ENCODE results near the gene NECTIN1.
"Not testable (repeated sequence)": the region's sequence is repeated elsewhere in the genome, so short reads cannot be mapped to it uniquely, and the experiment has no call there.

The NECTIN1 gene

DNA sequence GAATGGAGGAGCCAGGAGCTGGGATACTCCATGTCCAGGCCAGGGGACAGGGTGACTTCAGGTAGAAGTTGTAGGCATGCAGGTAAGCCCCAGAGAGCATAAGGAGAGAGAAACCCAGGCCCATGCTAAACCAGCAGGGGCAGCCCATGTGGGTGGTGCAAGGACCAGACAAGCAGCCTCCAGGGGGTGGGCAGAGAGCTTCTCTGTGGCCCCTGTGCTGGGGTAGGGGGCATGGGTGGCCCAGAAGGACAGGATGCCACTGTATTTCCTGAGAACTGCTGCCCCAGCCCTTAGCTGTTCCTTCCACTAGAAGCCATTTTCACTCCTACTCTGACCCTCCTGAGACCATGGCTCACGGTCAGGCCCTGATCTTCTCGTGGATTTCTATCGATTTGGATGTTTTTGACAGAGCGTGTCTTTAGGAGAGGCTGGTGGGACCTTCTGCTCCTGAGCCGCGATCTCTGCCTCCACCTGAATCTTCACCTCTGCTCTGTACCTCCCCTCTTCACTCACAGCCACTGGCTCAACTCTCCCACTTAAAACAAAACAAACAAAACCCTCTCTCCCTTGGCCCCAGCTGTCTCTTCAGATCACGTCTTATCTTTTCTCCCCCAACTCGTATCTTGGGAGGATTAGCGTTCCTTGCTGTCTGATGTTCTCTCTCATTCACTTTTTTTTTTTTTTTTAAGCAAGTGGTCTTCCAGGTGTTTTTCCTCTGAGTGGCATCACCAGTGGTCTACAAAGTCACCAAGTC lies 112.2 kb downstream of the NECTIN1 start:
- no peak for DNase-seq (ENCODE audit: low read depth in 2 of 2)

DNA sequence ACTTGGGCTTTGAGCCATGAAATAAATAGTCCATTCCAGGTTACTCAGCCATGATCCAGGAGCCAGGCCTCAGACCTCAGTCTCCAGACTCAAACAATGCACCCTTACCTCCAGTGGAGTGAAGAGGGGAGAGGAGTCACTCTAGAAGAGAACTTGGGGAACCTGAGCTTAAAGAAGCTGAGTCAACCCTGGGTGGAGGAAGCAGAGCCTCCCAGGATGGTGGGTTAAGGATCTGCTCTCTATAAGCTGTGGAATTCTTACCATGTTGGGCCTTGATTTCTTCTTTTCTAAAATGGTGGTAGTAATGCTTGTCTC lies 113.2 kb downstream of the NECTIN1 start:
- no peak for DNase-seq (ENCODE audit: low read depth in 2 of 2)

DNA sequence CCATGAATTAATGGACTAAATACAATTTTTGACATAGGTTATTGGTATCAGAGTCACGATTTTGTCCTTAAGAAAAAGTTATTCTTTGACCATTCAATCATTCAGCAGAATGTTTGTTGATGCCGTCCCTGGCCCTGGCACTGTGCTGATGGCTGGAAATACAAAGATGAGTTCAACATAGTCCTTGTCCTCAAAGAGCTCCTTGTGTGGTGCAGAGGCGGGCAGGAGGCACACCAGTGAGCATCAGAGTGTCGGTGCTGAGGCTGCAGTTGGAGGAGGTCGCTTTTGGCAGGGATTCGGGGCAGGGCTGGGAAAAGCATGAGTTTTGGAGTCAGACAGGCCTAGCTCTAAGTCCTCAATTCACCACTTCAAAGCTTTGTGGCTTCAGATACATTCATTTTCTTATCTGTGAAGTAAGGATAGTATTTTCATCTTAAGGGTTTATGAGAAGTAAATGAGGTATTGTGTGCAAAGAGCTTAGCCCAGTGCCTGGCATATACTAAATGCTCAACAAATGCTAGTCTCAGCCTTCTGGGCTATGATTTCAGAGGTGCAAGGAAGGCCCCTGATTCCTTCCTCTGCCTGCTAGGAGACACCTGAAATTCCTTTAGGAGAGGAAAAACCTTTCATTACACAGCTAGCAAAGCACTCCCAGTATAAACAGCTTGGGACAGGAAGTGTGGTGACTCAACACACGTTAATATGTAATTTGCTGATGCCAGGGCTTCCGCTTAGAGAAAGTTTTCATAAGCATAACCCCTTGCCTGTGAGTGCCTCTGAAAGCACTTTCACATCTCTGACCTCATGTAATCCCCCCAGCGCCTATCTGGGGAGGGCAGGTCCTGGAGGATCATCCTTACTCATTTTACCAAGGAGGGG lies 113.8 kb downstream of the NECTIN1 start:
- no peak for DNase-seq (ENCODE audit: low read depth in 2 of 2)

DNA sequence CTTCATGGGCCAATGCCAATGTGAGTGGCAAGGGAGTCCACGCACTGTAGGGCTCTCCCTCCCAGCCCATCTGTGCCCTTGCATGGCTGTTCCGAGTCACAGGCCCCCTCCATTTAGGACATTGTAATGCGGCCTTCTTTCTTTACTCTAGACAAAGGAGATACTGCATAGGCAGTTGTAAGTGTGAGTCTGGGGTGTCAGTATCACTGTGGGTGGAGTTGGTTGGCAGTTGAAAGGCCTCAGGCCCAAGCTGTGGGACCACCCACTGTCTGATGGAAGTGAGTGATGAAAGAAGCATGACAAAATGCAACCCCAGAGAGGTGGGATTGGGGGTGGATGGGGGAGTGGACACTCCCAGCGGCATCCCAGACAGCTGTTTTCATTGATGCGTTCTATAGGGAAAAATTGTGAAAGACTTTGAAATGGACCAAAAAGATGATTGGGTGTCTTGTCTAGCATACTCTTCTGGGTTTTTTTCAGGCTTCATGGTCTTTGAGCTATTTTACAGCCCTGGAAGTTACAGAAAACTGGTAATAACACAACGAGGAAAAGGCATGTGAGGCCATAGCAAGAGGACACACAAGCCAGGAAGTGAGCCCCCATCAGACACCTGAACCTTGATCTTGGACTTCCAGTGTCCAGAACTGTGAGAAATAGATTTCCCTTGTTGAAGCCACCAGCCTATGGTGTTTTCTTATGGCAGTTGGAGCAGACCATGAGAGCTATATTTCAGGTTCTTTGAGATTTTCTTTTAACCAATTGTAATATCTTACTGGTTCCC lies 114.6 kb downstream of the NECTIN1 start:
- no peak for DNase-seq (ENCODE audit: low read depth in 2 of 2)

DNA sequence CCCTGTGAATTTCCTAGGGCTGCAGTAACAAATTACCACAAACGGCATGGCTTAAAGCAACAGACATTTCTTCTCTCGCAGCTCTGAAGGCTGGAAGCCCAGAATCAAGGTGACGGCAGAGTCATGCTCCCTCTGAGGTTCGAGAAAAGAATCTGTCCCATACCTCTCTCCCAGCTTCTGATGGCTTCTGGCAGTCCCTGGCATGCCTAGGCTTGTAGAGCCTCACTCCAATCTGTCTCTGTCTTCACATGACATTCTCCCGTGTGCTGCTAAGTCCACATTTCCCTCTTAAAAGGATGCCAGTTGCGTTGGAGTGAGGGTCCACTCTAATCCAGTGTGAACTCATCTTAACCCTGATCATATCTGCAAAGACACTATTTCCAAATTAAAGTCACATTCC lies 116.2 kb downstream of the NECTIN1 start:
- no peak for DNase-seq (ENCODE audit: low read depth in 2 of 2)

DNA sequence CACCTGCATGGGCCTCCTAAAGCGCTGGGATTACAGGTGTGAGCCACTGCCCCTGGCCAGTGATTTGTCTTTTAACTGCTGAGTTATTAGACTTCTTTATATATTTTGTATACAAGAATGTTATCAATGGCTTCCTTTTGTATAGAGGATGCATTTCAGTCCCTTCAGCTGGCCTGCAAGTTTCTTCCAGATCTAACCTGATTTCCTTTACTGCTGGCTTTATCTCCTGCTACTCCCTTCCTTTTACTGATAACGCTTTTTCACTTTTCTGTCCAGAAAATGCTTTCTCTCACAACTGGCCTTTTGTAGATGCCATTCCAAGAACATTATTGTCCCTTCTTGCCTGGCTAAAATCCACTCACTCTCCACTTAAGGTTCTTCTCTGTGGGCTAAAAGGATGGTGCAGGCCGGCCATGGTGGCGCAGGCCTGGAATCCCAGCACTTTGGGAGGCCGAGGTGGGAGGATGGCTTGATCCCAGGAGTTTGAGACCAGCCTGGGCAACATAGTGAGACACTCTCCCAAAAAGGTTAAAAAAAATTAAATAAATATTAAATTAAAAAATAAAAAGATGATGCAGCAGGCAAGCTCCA lies 118.1 kb downstream of the NECTIN1 start:
- DNase-seq (ENCODE audit: low read depth in 2 of 2): no peak

DNA sequence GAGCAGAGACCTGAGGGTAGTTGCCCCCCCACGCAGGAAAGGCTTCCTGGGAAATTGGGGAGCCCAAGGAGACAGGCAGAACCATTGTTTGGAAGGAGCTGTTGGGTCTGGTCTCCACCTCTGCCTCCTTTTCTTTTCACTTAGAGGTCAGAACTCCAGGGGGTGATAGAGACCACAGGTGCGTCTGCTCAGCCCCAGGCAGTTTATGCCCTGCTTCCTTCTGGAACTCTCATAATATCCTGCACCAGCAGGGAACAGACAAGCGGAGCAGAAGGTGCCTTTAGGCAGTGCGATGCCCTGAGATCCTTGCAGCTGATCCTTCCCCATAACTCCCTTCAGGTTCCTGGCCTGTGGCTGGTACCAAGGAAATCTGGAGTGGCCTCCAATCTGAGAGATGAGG lies 120.2 kb downstream of the NECTIN1 start:
- DNase-seq (ENCODE audit: low read depth in 2 of 2): no peak

DNA sequence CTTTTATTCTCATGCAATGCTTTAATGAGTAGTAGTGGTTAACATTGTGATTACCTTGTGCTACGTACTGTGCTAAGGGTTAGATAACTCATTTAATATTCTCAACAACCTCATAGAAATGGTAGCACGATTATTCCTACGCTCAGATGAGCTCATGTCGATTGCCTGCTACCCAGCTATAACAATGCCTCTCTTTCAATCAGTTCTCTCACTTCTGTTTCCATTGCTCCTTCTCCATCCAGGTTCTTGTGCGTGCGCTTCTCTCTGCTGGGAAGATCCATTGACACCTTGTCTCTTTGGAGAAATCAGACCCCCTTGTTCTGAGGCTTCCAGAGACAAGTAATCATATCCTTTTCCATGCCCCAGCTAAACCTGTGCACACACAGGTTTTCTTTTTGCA lies 120.8 kb downstream of the NECTIN1 start:
- DNase-seq (ENCODE audit: low read depth in 2 of 2): no peak

DNA sequence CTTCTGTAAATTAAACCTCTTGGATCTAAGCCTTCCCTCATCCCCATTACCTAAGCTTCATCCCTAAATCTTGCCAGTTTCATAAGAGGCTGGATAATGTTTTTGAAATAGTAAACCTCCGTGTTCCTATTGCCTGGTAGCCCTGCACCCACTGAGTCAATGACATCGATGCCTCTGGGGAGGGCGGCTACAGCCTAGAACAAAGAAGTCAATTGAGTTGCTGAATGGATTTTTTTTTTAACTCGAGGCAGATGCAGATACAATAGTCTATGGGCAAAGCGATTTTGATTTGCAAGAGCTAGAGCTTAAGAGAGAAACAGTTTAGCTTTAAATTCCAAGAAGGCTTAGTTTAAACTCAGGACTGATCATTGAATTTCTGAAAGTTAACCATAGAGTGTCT lies 121.3 kb downstream of the NECTIN1 start:
- no peak for DNase-seq (ENCODE audit: low read depth in 2 of 2)

DNA sequence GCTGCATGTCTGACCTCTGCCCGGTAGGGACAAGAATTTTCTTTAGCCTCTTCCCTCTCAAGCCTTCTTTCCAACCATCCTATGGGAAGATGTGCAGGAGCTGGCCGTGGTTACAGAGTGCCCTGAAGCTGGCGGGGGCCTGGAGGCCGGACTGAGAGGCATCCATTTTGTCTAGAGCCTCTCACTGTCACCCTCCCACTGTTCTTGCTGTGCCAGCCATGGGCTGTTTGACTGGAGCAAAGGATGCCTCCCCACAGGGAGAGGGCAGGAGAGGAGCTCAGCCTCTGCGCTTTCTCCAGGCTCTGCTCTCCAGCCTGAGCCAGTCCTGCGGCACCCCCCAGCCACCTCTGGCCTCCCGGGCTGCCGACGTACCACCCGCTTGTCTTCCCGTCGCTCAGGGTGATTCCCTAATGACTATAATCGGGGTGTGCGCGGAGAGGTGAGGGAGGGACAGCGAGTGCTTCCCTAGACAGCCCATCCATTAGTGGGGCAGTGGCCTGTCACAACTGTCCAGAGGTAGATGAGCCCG lies 123.8 kb downstream of the NECTIN1 start:
- DNase-seq (ENCODE audit: low read depth in 2 of 2): no peak

DNA sequence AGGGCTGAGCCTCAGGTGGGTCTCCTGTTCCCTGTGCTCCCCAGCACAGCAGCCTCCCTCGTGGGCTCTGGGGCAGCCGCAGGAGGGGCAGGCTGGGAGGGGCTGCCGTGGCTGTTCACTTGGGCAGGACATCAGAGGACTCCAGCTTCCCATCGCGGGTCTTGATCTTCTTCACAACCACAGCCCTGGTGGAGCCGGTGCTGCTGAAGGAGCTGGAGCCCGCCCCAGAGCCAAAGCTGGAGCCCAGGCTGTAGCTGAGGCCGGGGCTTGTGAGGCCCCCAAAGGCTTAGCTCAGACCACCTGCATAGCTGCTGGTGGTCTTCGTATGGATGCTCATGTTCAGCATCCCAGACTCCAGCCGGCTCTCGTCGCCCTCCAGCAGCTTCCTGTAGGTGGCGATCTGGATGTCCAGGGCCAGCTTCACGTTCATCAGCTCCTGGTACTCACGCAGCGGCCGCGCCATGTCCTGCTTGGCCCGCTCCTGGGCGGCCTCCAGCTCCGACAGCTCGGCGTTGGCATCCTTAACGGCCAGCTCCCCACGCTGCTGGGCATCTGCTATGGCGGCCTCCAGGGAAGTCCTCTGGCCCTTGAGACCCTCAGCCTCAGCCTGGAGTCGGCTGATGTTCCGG lies 126.1 kb downstream of the NECTIN1 start:
- DNase-seq (ENCODE audit: low read depth in 2 of 2): no peak

DNA sequence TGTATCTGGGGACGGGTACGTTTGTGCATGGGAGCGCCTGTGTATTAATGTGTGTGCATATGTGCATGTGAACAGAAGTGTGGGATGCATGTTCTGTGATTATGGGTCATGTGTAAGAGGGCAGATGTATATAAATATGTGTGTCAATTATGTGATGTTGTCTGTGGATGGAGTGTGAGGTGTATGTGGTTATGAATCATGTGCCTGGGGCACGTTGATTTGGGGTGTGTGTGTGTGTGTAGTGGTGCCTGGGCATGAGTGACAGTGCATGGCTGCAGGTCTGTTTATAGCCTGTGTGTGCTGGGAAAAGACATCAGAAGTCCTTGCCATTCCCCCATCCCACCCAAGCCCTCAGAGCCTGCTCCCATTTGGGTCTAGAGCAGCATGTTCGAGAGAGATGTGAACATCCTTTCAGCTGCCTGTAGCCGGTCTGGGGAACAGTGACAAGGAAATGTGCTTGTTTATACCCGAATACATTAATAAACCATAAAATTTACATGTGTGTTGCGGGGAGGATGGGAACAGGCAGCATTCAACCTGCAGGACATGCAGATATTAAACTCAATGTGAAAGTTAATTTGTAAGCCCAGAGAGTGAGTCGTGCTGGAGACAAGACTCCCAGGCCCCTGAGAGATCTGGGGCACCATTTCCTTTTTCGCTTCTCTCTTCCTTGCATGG lies 129.0 kb downstream of the NECTIN1 start:
- no peak for DNase-seq (ENCODE audit: low read depth in 2 of 2)

DNA sequence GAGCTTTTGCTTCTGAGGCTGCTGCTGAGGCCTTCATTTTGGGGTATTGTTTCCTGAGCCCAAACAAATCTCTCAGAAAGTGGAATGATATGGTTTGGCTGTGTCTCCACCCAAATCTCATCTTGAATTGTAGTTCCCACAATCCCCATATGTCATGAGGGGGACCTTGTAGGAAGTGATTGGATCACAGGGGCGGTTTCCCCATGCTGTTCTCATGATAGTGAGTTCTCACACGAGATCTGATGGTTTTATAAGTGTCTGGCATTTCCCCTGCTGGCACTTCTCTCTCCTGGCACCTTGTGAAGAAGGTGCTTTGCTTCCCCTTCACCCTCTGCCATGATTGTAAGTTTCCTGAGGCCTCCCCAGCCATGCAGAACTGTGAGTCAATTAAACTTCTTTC lies 133.1 kb downstream of the NECTIN1 start:
- DNase-seq (ENCODE audit: low read depth in 2 of 2): not testable (repeated sequence)

DNA sequence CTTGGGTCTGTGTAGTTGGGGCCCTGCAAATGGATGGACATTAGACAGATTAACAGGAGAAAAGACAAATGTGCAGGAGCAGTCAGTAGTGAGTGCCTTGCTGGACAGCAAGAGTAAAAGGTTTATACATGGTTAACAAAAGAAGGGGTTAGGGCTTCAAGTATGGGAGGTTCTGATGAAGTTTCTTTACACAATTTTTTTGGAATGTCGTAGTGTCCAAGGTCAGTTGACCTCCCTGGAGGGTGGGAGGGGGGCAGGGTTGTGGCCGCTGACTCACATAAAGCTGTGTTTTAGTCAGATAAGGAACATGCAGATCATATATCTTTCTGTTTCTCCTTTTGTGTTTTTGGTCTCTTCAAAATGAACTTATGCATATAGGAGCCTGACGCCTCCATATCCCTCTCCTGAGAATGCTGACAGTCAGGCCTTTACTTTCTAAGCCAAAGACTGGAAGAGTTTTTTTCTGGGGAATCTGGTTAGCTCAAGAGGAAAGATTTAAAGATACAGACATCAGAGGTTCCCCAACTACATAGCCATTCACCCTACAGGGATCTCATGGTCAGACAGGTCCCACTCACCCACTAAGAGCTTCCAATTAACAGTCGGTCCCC lies 134.3 kb downstream of the NECTIN1 start:
- no peak for DNase-seq (ENCODE audit: low read depth in 2 of 2)

DNA sequence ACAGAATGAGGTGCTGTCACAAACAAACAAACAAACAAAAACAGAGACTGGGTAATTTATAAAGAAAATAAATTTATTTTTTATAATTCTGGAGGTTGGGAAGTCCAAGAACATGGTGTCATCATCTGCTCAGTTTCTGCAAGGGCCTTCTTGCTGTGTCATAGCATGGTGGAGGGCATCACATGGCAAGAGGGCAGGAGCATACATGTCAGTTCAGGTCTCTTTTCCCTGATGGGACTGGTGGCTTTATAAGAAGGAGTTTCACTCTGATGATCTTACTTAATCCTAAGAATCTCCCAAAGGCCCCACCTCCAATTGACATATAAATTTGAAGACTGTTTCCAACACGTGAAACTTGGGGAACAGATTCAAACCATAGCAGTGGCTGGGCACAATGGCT lies 135.7 kb downstream of the NECTIN1 start:
- no peak for DNase-seq (ENCODE audit: low read depth in 2 of 2)

DNA sequence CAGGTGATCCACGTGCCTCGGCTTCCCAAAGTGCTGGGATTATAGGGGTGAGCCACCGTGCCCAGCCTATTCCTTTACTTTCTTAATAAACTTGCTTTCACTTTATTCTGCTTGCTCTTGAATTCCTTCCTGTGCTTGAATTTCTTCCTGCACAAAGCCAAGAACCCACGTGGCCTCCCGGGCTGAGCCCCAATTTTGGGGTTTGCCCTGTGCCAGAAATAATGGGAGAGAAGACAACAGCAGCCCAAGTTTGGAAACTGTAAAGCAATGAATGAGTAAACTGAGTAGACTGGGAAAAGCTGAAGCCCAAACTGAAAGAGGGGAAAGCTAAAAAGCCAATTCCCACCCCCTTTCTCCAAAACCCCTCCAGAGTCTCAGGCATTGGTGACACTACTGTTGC lies 136.4 kb downstream of the NECTIN1 start:
- DNase-seq (ENCODE audit: low read depth in 2 of 2): no peak

DNA sequence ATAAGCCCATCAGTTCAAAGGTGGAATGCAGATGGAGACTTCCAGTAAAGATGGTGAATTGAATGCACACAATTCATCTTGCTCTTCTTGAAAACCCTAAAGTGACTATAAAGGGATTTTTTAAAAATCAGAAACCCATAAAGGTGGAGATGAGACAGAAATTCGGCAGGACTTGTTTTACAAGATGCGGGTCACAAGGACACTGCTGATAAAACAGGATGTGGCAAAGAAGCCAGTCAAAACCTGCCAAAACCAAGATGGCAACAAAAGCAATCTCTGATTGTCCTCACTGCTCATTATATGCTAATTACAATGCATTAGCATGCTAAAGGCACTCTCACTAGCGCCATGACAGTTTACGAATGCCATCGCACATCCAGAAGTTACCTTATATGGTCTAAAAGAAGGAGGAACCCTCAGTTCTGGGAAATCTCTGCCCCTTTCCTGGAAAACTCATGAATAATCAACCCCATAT lies 137.1 kb downstream of the NECTIN1 start:
- no peak for DNase-seq (ENCODE audit: low read depth in 2 of 2)

DNA sequence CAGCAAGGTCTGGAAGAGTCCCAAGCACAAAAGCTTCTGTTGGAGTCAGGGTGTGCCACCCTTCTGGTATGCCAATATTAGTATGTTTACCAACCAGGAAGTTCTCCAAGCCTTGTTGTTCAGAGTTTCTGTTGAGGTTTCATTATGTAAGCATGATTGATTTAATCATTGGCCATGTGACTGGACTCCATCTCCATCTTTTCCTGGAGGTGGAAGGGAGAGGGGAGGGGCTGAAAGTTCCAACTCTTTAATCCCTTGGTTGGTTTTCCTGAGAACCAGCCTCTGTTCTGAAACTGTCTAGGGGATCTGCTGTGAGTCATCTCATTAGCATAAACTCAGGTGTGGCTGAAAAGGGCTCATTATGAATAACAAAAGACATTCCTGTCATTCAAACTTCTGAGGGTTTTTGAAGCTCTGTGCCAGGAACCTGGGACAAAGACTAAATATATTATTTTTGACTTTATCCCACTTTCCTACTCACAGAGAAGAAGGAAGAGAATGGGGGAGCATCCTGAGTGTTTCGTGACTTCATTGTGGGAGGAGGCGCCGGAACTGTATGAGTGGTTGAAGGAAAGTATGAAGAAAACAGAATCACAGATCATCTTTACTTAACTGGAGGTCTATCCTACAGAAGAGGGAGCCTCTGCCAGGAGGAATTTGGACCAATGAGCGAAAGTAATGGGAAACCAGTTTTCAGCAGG lies 138.2 kb downstream of the NECTIN1 start:
- no peak for DNase-seq (ENCODE audit: low read depth in 2 of 2)

DNA sequence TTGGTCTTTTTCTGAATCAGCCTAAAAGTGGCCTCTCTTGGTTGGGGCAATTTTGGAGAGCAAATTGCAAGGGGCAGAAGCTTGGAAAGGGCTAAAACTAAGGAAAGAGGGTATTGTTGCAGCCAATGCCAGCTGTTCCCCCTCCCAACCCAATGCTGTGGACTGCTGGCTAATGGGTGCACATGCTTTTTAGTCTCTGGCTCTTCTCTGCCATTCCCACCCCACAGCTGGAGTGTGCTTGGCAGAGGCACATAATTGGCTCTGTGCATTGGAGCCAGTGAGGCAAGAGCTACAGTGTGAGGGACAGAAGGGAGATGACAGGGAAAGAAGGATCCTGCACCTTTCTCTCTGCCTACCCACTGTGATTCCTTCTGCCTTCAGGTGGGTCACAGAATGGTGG lies 140.0 kb downstream of the NECTIN1 start:
- DNase-seq (ENCODE audit: low read depth in 2 of 2): no peak
